ENCODE results near the gene TNFRSF19.

GRCh38 chr13:23692816-23693215 lies 122.6 kb downstream of the TNFRSF19 start:
- no peak for TF ChIP-seq CTCF (IDR thresholded peaks at IDR 0.05)
- TF ChIP-seq POLR2A (IDR thresholded peaks at IDR 0.05) = no peak

All from uterus (tissue), 2 donors.